AG09309 (cell line): ENCODE data around the gene SNRK.

Experiments used
- DNase-seq: peaks from one replicate; pipeline ENCODE4 v3.0.0-alpha.2; 2010; ENCODE audit warnings: low read depth
- H3K4me3 ChIP-seq: 2 replicates; pipeline ENCODE4 v1.5.1; 2011; ENCODE audit warnings: mild to moderate bottlenecking, low read depth, low read length, moderate library complexity; ENCODE audit not compliant: control insufficient read depth
- CTCF ChIP-seq: IDR thresholded peaks from 2 replicates; pipeline ENCODE4 v1.5.1; 2011; ENCODE audit warnings: mild to moderate bottlenecking, low read depth, low read length, inconsistent platforms; ENCODE audit not compliant: insufficient read depth, control insufficient read depth; ENCODE audit errors: missing control alignments

Gene SNRK

GRCh38 chr3:43286115-43286840, at the start of gene SNRK:
Gene SNRK, plus strand, starts transcription at chr3:43286540. Its CDS starts 16,664 bp downstream, at chr3:43303204.
- DNase-seq, result no peak
- TF ChIP-seq CTCF, result peak; percentile 25
- H3K4me3 ChIP-seq, result peak within 1 kb of the TSS; percentile 73

- no peak for DNase-seq
- H3K4me3 ChIP-seq, result no peak overlapping the region
- TF ChIP-seq CTCF, result no peak
Measured at GRCh38 chr3:43238801-43239200, 47.5 kb upstream of the SNRK start.

GRCh38 chr3:43239755-43240154, 46.6 kb upstream of the SNRK start:
- H3K4me3 ChIP-seq, result no peak overlapping the region
- TF ChIP-seq CTCF, result no peak
- DNase-seq, result no peak

- H3K4me3 ChIP-seq, result no peak overlapping the region
- DNase-seq, result peak; percentile 55
- TF ChIP-seq CTCF, result no peak
Measured at GRCh38 chr3:43243590-43244587, 42.5 kb upstream of the SNRK start.

- no peak for TF ChIP-seq CTCF
- no peak overlapping the region for H3K4me3 ChIP-seq
- DNase-seq, result no peak
Measured at GRCh38 chr3:43244694-43245093, 41.6 kb upstream of the SNRK start.

GRCh38 chr3:43246976-43247375, 39.4 kb upstream of the SNRK start:
- no peak for TF ChIP-seq CTCF
- H3K4me3 ChIP-seq, result no peak overlapping the region
- no peak for DNase-seq
